DMS 273 (cell line): Measurements from ENCODE around the gene UBE2L5.
A peak's percentile ranks its signal among the peaks of the same experiment; 100 is the strongest.

ENCODE experiments used
- DNase-seq: peaks from one replicate; lab custom pipeline; 2025; ENCODE audit not compliant: unreplicated experiment; lab: John Stamatoyannopoulos, UW

The UBE2L5 gene

GRCh38 chr13:30404207-30404606 lies 18.1 kb upstream of the UBE2L5 start:
- DNase-seq, result no peak

GRCh38 chr13:30406779-30407416 lies 15.4 kb upstream of the UBE2L5 start:
- DNase-seq, result no peak

GRCh38 chr13:30408319-30409101 lies 13.8 kb upstream of the UBE2L5 start:
- DNase-seq, result no peak

- DNase-seq, result no peak
Observed at GRCh38 chr13:30409886-30410704, 12.2 kb upstream of the UBE2L5 start.

- DNase-seq, result no peak
Observed at GRCh38 chr13:30410705-30411125, 11.6 kb upstream of the UBE2L5 start.

GRCh38 chr13:30412346-30412745 lies 9.9 kb upstream of the UBE2L5 start:
- DNase-seq, result no peak

- DNase-seq, result no peak
Observed at GRCh38 chr13:30413842-30414241, 8.5 kb upstream of the UBE2L5 start.

GRCh38 chr13:30415430-30416030 lies 6.8 kb upstream of the UBE2L5 start:
- DNase-seq, result no peak

- no peak for DNase-seq
Observed at GRCh38 chr13:30416471-30416870, 5.8 kb upstream of the UBE2L5 start.

GRCh38 chr13:30418075-30418716 lies 4.1 kb upstream of the UBE2L5 start:
- DNase-seq, result no peak

GRCh38 chr13:30418717-30419459 lies 3.4 kb upstream of the UBE2L5 start:
- no peak for DNase-seq

GRCh38 chr13:30421093-30422053 lies 920 bp upstream of the UBE2L5 start:
- DNase-seq, result peak; percentile 80

GRCh38 chr13:30423891-30424290 lies 1.6 kb downstream of the UBE2L5 start:
- no peak for DNase-seq

GRCh38 chr13:30429235-30429634 lies 6.9 kb downstream of the UBE2L5 start:
- DNase-seq, result no peak

- DNase-seq, result no peak
Observed at GRCh38 chr13:30429721-30430694, 7.7 kb downstream of the UBE2L5 start.

GRCh38 chr13:30431269-30431940 lies 9.1 kb downstream of the UBE2L5 start:
- DNase-seq, result no peak

- DNase-seq, result no peak
Observed at GRCh38 chr13:30435911-30436451, 13.7 kb downstream of the UBE2L5 start.
